Amniotic stem cell (primary cell): ENCODE results near the gene GPX1.

Experiments used
- DNase-seq: peaks from one replicate; lab custom pipeline; 2025; lab: John Stamatoyannopoulos, UW

GPX1 gene

DNA sequence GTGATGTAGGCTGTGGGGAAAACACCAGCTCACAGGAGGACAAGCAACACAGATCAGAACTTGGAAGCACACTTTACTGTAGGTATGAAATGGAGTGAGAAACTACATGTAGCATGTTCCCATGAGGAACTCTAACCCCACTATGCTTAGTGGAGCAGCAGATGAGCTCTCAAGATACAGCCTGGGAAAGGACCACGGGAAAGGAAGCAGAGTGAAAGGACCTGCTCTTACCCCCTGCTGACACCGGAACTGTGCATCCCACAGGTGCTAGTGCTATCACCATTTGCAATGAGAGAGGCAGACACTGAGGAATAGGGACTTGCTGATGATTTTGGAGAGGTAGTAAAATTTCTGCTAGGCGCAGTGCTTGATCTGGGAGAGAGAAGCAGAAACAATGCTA is 46.9 kb downstream of the GPX1 start:
- DNase-seq: no peak

DNA sequence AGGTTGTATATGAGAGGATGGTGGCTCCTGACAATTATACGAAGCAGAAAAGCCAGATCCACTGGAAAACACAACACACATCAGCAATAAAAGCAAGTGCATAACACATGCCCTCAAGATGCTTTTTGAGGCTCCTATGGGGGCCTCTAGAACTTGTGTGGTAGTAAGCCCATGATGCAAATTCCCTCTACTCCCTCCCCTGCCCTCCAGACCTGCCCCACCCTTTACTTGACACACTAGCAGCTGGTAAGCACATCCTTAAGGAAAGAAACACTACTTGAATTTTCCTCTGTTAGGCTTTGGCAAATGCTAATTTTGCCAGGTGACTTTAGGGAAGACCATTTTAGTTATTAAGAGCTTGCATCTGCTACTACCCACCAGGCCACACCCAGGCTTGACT is 47.5 kb downstream of the GPX1 start:
- DNase-seq: no peak
